Kidney epithelial cell (primary cell): ENCODE results near the gene SEC61G. TPM values are rescaled to one million over a fixed set of nuclear protein-coding genes. Genes with fewer than 3 reads are reported as not detected.

Source experiments
- DNase-seq: peaks from one replicate; pipeline ENCODE4 v3.0.0-alpha.2; 2010; ENCODE audit warnings: low read depth
- H3K27me3 ChIP-seq: 2 replicates; pipeline ENCODE4 v1.6.0; 2011; ENCODE audit warnings: low read length; ENCODE audit not compliant: control insufficient read depth, insufficient read depth
- H3K36me3 ChIP-seq: 2 replicates; pipeline ENCODE4 v1.5.1; 2011; ENCODE audit warnings: low read length; ENCODE audit not compliant: control insufficient read depth, insufficient read depth
- H3K4me3 ChIP-seq: 2 replicates; pipeline ENCODE4 v1.5.1; 2011; ENCODE audit warnings: low read depth, mild to moderate bottlenecking, control low read depth, low read length
- CTCF ChIP-seq: IDR thresholded peaks from 2 replicates; pipeline ENCODE4 v1.5.1; 2011; ENCODE audit warnings: mild to moderate bottlenecking, moderate library complexity, low read length, control low read depth, inconsistent platforms; ENCODE audit not compliant: insufficient read depth, poor library complexity, severe bottlenecking
- total RNA-seq: library from RNA; depleted of rRNA; stranded (reverse); fragments of >200 nt; gene quantifications from 2 replicates; pipeline ENCODE4 v1.2.3, GENCODE V29; 2015

SEC61G gene
- total RNA-seq, 1 donor from 2014 or later: 563 TPM

- Histone ChIP-seq H3K36me3 (no peaks in the 10 kb centered on the region), H3K4me3 (no peak overlapping the region), H3K27me3 (no peaks in the 10 kb centered on the region)
- TF ChIP-seq CTCF: no peak
- DNase-seq: no peak
These were observed 23.8 kb upstream of the SEC61G start for GRCh38 chr7:54782829-54783228.

GRCh38 chr7:54782314-54782713 lies 23.3 kb upstream of the SEC61G start:
- Histone ChIP-seq H3K36me3 (no peaks in the 10 kb centered on the region), H3K4me3 (no peak overlapping the region), H3K27me3 (no peaks in the 10 kb centered on the region)
- TF ChIP-seq CTCF: no peak
- DNase-seq: no peak

GRCh38 chr7:54781134-54781920 lies 22.3 kb upstream of the SEC61G start:
- no peak overlapping the region for H3K4me3 ChIP-seq
- no peaks in the 10 kb centered on the region for H3K36me3 ChIP-seq
- TF ChIP-seq CTCF: no peak
- DNase-seq: no peak
- H3K27me3 ChIP-seq: no peaks in the 10 kb centered on the region

GRCh38 chr7:54780490-54780889 lies 21.5 kb upstream of the SEC61G start:
- no peak for TF ChIP-seq CTCF
- H3K36me3 ChIP-seq: no peaks in the 10 kb centered on the region
- H3K4me3 ChIP-seq: no peak overlapping the region
- H3K27me3 ChIP-seq: no peaks in the 10 kb centered on the region
- no peak for DNase-seq

GRCh38 chr7:54778696-54779540 lies 19.9 kb upstream of the SEC61G start:
- Histone ChIP-seq H3K36me3 (no peaks in the 10 kb centered on the region), H3K27me3 (no peaks in the 10 kb centered on the region), H3K4me3 (no peak overlapping the region)
- TF ChIP-seq CTCF: no peak
- no peak for DNase-seq
